Measurements from ENCODE around the gene PDK2. TPM values are rescaled to one million over a fixed set of nuclear protein-coding genes. Genes with fewer than 3 reads are reported as not detected.

The PDK2 gene
- total and polyA plus RNA-seq, 2 of the 4 experiments (the other 2 are of a cell fraction), result 26.7 to 104 TPM

DNA sequence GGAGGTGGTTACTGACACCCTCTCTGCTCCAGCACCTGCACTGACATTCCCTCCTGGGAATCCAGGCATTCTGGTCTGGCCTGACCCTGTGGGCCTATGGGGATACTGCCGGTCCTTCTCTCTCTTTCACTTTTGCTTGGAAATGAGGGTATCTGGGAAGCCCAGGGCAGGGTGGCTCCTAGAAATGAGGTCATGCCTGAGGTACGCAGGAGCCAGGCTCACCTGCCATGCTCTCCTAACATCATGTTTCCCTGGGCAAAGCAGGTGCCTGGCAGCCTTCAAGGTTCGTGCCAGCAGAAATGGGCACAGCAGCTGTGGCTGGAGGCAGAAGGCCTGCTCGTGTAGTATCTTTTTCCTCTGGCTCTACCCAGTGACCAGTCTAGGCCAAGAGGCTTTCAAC, 35.9 kb upstream of the PDK2 start:
- peaks cover 64% of the 10 kb centered on the region for H3K4me1 ChIP-seq (ENCODE audit: control insufficient read depth, insufficient read depth, low read length)
- POLR2A ChIA-PET (ENCODE audit: unreplicated experiment), result no interaction called here
- in situ Hi-C loops (cut with MboI; ENCODE audit: low sequenced_read_pairs), result no loop called here
- peaks cover 11% of the 10 kb centered on the region; the same call in 1 of the 2 replicates for H4K20me1 ChIP-seq (ENCODE audit: insufficient read depth, low read length)
- peak overlapping the region; percentile 16; the same call in 1 of the 3 replicates for H2BK15ac ChIP-seq (ENCODE audit: low read depth, low read length)
- peak overlapping the region; percentile 84 for H2AK5ac ChIP-seq (ENCODE audit: low read depth, low read length)
- dilution Hi-C loops (cut with HindIII; ENCODE audit: low sequenced_read_pairs, unreplicated experiment), result no loop called here
- H3K56ac ChIP-seq (ENCODE audit: extremely low read depth, insufficient read depth, low read length), result peak overlapping the region; percentile 46; the same call in 1 of the 2 replicates
- H4K5ac ChIP-seq (ENCODE audit: low read depth, low read length), result peak overlapping the region; percentile 85
- peak overlapping the region; percentile 77 for H3K4ac ChIP-seq (ENCODE audit: low read depth, low read length)
- no peaks in the 10 kb centered on the region for H3K36me3 ChIP-seq (ENCODE audit: control insufficient read depth, insufficient read depth, low read length)
- BruUV-seq (replicated peaks), result no TSS peak
- peak overlapping the region; percentile 79 for H3K4me2 ChIP-seq (ENCODE audit: low read depth, low read length)
- peak overlapping the region; percentile 92 for H2AK9ac ChIP-seq (replicated peaks; ENCODE audit: low read depth, low read length, poor library complexity)
- H3K9me1 ChIP-seq (ENCODE audit: insufficient read depth, low read length), result peaks cover 54% of the 10 kb centered on the region
- peak overlapping the region; percentile 89 for H2BK120ac ChIP-seq (ENCODE audit: low read depth, low read length)
- peak overlapping the region; percentile 24; the same call in 1 of the 2 replicates for H3K9ac ChIP-seq (ENCODE audit: low read depth, low read length)
- TF ChIP-seq, protein P1, sequence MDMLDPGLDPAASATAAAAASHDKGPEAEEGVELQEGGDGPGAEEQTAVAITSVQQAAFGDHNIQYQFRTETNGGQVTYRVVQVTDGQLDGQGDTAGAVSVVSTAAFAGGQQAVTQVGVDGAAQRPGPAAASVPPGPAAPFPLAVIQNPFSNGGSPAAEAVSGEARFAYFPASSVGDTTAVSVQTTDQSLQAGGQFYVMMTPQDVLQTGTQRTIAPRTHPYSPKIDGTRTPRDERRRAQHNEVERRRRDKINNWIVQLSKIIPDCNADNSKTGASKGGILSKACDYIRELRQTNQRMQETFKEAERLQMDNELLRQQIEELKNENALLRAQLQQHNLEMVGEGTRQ (IDR thresholded peaks at IDR 0.05; ENCODE audit: low read depth, low read length), result no peak
- TF ChIP-seq MXI1 (IDR thresholded peaks at IDR 0.05; ENCODE audit: borderline replicate concordance, low read depth, low read length) (no peak), MAFK (IDR thresholded peaks at IDR 0.05; ENCODE audit: low read depth, low read length) (no peak), CTCF (conservative IDR thresholded peaks at IDR 0.05; ENCODE audit: low read depth, low read length) (no peak), CEBPB (IDR thresholded peaks at IDR 0.05; ENCODE audit: low read depth, low read length) (no peak), POLR2A (IDR thresholded peaks at IDR 0.05; ENCODE audit: low read depth, low read length) (no peak), NFE2L2 (IDR thresholded peaks at IDR 0.05; ENCODE audit: low read depth, low read length) (no peak)
- TF ChIP-seq, protein P2, sequence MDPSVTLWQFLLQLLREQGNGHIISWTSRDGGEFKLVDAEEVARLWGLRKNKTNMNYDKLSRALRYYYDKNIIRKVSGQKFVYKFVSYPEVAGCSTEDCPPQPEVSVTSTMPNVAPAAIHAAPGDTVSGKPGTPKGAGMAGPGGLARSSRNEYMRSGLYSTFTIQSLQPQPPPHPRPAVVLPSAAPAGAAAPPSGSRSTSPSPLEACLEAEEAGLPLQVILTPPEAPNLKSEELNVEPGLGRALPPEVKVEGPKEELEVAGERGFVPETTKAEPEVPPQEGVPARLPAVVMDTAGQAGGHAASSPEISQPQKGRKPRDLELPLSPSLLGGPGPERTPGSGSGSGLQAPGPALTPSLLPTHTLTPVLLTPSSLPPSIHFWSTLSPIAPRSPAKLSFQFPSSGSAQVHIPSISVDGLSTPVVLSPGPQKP (IDR thresholded peaks at IDR 0.05; ENCODE audit: borderline replicate concordance, low read depth, low read length), result no peak
- H3K14ac ChIP-seq (replicated peaks; ENCODE audit: low read depth, low read length), result peak overlapping the region; percentile 71
- WGBS, 2 experiments (ENCODE audit: extremely low coverage in 2 of 2, insufficient read length in 1 of 2), result 0% methylated on average over 1 of the region's 4 CpGs; no CpG with 5 or more reads in 1 of the 2 experiments
- peak overlapping the region; percentile 41; the same call in 1 of the 2 replicates for H2BK20ac ChIP-seq (ENCODE audit: low read depth, low read length)
- no peak overlapping the region for H2AFZ ChIP-seq (replicated peaks; ENCODE audit: low read length, poor library complexity)
- peak overlapping the region; percentile 78 for H3K27ac ChIP-seq (ENCODE audit: insufficient read depth, low read length)
- H3K4me3 ChIP-seq (ENCODE audit: insufficient read depth, low read depth, low read length), result no peak overlapping the region
- intact Hi-C loops (cut with micrococcal nuclease), result no loop called here
- no peaks in the 10 kb centered on the region for H3K27me3 ChIP-seq (ENCODE audit: control insufficient read depth, insufficient read depth, low read length)
- H2BK5ac ChIP-seq (ENCODE audit: low read depth, low read length, poor library complexity, severe bottlenecking), result peak overlapping the region; percentile 79
- DNase-seq (no peak), ATAC-seq (ENCODE audit: low read depth) (no peak)
- peak overlapping the region; percentile 72 for H3K18ac ChIP-seq (ENCODE audit: low read depth, low read length)
- CTCF ChIA-PET, result no interaction called here
- H4K91ac ChIP-seq (ENCODE audit: insufficient read depth, low read depth, low read length), result peak overlapping the region; percentile 27
- no peaks in the 10 kb centered on the region for H3K9me3 ChIP-seq (ENCODE audit: control insufficient read depth, insufficient read depth, low read length)
- peak overlapping the region in 1 of 2 experiments; percentile 77; a peak in 2 of 4 replicates for H4K8ac ChIP-seq (ENCODE audit: low read depth in 2 of 2, low read length in 2 of 2)
- H3K79me1 ChIP-seq (ENCODE audit: low read depth in 1 of 2, low read length in 2 of 2), result peaks cover 18 to 80% of the 10 kb centered on the region in 2 experiments; a peak in 3 of 4 replicates
- peak overlapping the region; percentile 91; the same call in 1 of the 2 replicates for H3K23ac ChIP-seq (ENCODE audit: low read depth, low read length)
